Neural crest cell (in vitro differentiated cells): ENCODE data around the gene PCDHGB1. TPM values are rescaled to one million over a fixed set of nuclear protein-coding genes. Genes with fewer than 3 reads are reported as not detected.

Experiments used
- DNase-seq: peaks from one replicate; pipeline ENCODE4 v3.0.0; 2021; ENCODE audit warnings: low read depth, mixed read lengths, low spot score
- H3K27ac Mint-ChIP-seq: one replicate; pipeline ENCODE4 v1.8.0; 2021; ENCODE audit warnings: mild to moderate bottlenecking, mixed read lengths; ENCODE audit not compliant: unreplicated experiment
- H3K27me3 Mint-ChIP-seq: 2 replicates; pipeline ENCODE4 v1.8.0; 2021; ENCODE audit warnings: low read depth, mild to moderate bottlenecking, mixed read lengths
- H3K36me3 Mint-ChIP-seq: 2 replicates; pipeline ENCODE4 v1.8.0; 2021; ENCODE audit warnings: low read depth, mild to moderate bottlenecking, mixed read lengths
- H3K4me1 Mint-ChIP-seq: 2 replicates; pipeline ENCODE4 v1.8.0; 2021; ENCODE audit warnings: mixed read lengths
- H3K4me3 Mint-ChIP-seq: one replicate; pipeline ENCODE4 v1.8.0; 2021; ENCODE audit warnings: mild to moderate bottlenecking, mixed read lengths
- H3K9me3 Mint-ChIP-seq: 2 replicates; pipeline ENCODE4 v1.8.0; 2021; ENCODE audit warnings: mixed read lengths
- total RNA-seq: library from RNA; stranded (reverse); gene quantifications from 2 replicates; pipeline ENCODE4 v1.2.1, GENCODE V29; 2021
- TF ChIP-seq, protein P1 (sequence below): fragments of 200-600 bp; sonication (generic); conservative IDR thresholded peaks from 2 replicates; pipeline ENCODE4 v1.5.0; 2021; ENCODE audit warnings: antibody characterized with exemption, mild to moderate bottlenecking

Gene PCDHGB1
- total RNA-seq, 1 donor from 2014 or later, result 3.0 TPM

DNA sequence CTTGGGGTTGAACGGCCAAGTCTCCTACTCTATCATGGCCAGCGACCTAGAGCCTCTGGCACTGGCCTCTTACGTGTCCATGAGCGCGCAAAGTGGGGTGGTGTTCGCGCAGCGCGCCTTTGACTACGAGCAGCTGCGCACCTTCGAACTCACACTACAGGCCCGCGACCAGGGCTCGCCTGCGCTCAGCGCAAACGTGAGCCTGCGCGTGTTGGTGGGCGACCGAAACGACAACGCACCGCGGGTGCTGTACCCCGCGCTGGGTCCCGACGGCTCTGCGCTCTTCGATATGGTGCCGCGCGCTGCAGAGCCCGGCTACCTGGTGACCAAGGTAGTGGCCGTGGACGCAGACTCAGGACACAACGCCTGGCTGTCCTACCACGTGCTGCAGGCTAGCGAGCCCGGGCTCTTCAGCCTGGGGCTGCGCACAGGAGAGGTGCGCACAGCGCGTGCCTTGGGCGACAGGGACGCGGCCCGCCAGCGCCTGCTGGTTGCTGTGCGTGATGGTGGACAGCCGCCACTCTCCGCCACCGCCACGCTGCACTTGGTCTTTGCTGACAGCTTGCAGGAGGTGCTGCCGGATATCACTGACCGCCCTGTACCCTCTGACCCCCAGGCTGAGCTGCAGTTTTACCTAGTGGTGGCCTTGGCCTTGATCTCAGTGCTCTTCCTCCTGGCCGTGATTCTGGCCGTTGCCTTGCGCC lies 49.8 kb downstream of the PCDHGB1 start:
- H3K27ac Mint-ChIP-seq, result no peak overlapping the region
- TF ChIP-seq, protein P1, sequence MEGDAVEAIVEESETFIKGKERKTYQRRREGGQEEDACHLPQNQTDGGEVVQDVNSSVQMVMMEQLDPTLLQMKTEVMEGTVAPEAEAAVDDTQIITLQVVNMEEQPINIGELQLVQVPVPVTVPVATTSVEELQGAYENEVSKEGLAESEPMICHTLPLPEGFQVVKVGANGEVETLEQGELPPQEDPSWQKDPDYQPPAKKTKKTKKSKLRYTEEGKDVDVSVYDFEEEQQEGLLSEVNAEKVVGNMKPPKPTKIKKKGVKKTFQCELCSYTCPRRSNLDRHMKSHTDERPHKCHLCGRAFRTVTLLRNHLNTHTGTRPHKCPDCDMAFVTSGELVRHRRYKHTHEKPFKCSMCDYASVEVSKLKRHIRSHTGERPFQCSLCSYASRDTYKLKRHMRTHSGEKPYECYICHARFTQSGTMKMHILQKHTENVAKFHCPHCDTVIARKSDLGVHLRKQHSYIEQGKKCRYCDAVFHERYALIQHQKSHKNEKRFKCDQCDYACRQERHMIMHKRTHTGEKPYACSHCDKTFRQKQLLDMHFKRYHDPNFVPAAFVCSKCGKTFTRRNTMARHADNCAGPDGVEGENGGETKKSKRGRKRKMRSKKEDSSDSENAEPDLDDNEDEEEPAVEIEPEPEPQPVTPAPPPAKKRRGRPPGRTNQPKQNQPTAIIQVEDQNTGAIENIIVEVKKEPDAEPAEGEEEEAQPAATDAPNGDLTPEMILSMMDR, result no peak
- H3K36me3 Mint-ChIP-seq, result peaks cover 28% of the 10 kb centered on the region
- no peaks in the 10 kb centered on the region for H3K27me3 Mint-ChIP-seq
- peaks cover 25% of the 10 kb centered on the region for H3K9me3 Mint-ChIP-seq
- H3K4me1 Mint-ChIP-seq, result no peaks in the 10 kb centered on the region
- no peak for DNase-seq
- H3K4me3 Mint-ChIP-seq, result peak overlapping the region; percentile 8

Other genes with a start within 250 kb of the PCDHGB1 start
- gene PCDHB3, start 249.6 kb upstream of the PCDHGB1 start, total RNA-seq, result 5.4 and 5.7 TPM in 2 replicates
- 2.6 and 2.7 TPM in 2 replicates for gene PCDHB4, start 228.3 kb upstream of the PCDHGB1 start, total RNA-seq
- 3.0 and 3.3 TPM in 2 replicates for gene PCDHB5, start 214.9 kb upstream of the PCDHGB1 start, total RNA-seq
- 0.64 and 0.70 TPM in 2 replicates for gene PCDHB6, start 200.0 kb upstream of the PCDHGB1 start, total RNA-seq
- gene PCDHB7, start 177.5 kb upstream of the PCDHGB1 start, total RNA-seq, result 0.39 and 0.58 TPM in 2 replicates
- gene PCDHB8, start 172.3 kb upstream of the PCDHGB1 start, total RNA-seq, result 1.3 and 1.8 TPM in 2 replicates
- 11.4 and 12.6 TPM in 2 replicates for gene PCDHB16, start 167.7 kb upstream of the PCDHGB1 start, total RNA-seq
- gene PCDHB9, start 162.9 kb upstream of the PCDHGB1 start, total RNA-seq, result 5.5 and 7.0 TPM in 2 replicates
- gene PCDHB10, start 157.7 kb upstream of the PCDHGB1 start, total RNA-seq, result 5.2 and 5.5 TPM in 2 replicates
- 2.7 and 3.6 TPM in 2 replicates for gene PCDHB11, start 150.5 kb upstream of the PCDHGB1 start, total RNA-seq
- gene PCDHB12, start 141.4 kb upstream of the PCDHGB1 start, total RNA-seq, result 3.1 TPM in 2 replicates
- 3.6 TPM in 2 replicates for gene PCDHB13, start 136.2 kb upstream of the PCDHGB1 start, total RNA-seq
- gene PCDHB14, start 126.8 kb upstream of the PCDHGB1 start, total RNA-seq, result 5.5 TPM in 2 replicates
- 5.5 and 5.6 TPM in 2 replicates for gene PCDHB15, start 104.7 kb upstream of the PCDHGB1 start, total RNA-seq
- 0.72 and 1.1 TPM in 2 replicates for gene SLC25A2, start 46.0 kb upstream of the PCDHGB1 start, total RNA-seq
- gene TAF7, start 29.3 kb upstream of the PCDHGB1 start, total RNA-seq, result 100.0 and 100 TPM in 2 replicates
- gene PCDHGA1, start 19.6 kb upstream of the PCDHGB1 start, total RNA-seq, result 0.54 and 0.93 TPM in 2 replicates
- 0.32 and 0.54 TPM in 2 replicates for gene PCDHGA2, start 11.3 kb upstream of the PCDHGB1 start, total RNA-seq
- gene PCDHGA3, start 6.3 kb upstream of the PCDHGB1 start, total RNA-seq, result 0.16 and 0.33 TPM in 2 replicates
- 0.56 and 0.93 TPM in 2 replicates for gene PCDHGA4, start 4.9 kb downstream of the PCDHGB1 start, total RNA-seq
- gene PCDHGB2, start 9.9 kb downstream of the PCDHGB1 start, total RNA-seq, result 1.3 and 1.5 TPM in 2 replicates
- 0.32 and 0.51 TPM in 2 replicates for gene PCDHGA5, start 14.1 kb downstream of the PCDHGB1 start, total RNA-seq
- gene PCDHGB3, start 20.1 kb downstream of the PCDHGB1 start, total RNA-seq, result 0.51 and 0.71 TPM in 2 replicates
- 0.49 and 0.52 TPM in 2 replicates for gene PCDHGA6, start 23.8 kb downstream of the PCDHGB1 start, total RNA-seq
- 0.32 and 0.37 TPM in 2 replicates for gene PCDHGA7, start 32.6 kb downstream of the PCDHGB1 start, total RNA-seq
- 4.2 and 5.3 TPM in 2 replicates for gene PCDHGB4, start 37.6 kb downstream of the PCDHGB1 start, total RNA-seq
- 0.33 and 0.43 TPM in 2 replicates for gene PCDHGA8, start 42.5 kb downstream of the PCDHGB1 start, total RNA-seq
- gene PCDHGB5, start 47.8 kb downstream of the PCDHGB1 start, total RNA-seq, result 0.91 and 1.5 TPM in 2 replicates
- 0.72 and 0.86 TPM in 2 replicates for gene PCDHGA9, start 52.7 kb downstream of the PCDHGB1 start, total RNA-seq
- gene PCDHGB6, start 57.9 kb downstream of the PCDHGB1 start, total RNA-seq, result 53.6 and 53.7 TPM in 2 replicates
- gene PCDHGA10, start 62.9 kb downstream of the PCDHGB1 start, total RNA-seq, result 18.4 and 18.5 TPM in 2 replicates
- gene PCDHGB7, start 67.6 kb downstream of the PCDHGB1 start, total RNA-seq, result 6.5 and 7.0 TPM in 2 replicates
- gene PCDHGA11, start 71.0 kb downstream of the PCDHGB1 start, total RNA-seq, result 1.8 and 2.4 TPM in 2 replicates
- 1.5 and 1.8 TPM in 2 replicates for gene PCDHGA12, start 80.4 kb downstream of the PCDHGB1 start, total RNA-seq
- gene PCDHGC3, start 125.9 kb downstream of the PCDHGB1 start, total RNA-seq, result 98.2 and 107 TPM in 2 replicates
- gene PCDHGC4, start 134.9 kb downstream of the PCDHGB1 start, total RNA-seq, result 14.8 and 15.9 TPM in 2 replicates
- 2.2 and 3.0 TPM in 2 replicates for gene PCDHGC5, start 139.0 kb downstream of the PCDHGB1 start, total RNA-seq